ENCODE data around the gene LTN1.

LTN1 gene

GRCh38 chr21:28979092-28979491 is 13.6 kb downstream of the LTN1 start:
- Histone ChIP-seq H3K4me1 (ENCODE audit: control insufficient read depth, insufficient read depth, low read length) (peaks cover 13% of the 10 kb centered on the region), H3K9me3 (ENCODE audit: control insufficient read depth, low read length) (no peaks in the 10 kb centered on the region), H3K36me3 (ENCODE audit: control insufficient read depth, insufficient read depth, low read length, severe bottlenecking) (peaks cover 79% of the 10 kb centered on the region), H3K4me3 (ENCODE audit: low read length) (no peak overlapping the region), H3K9ac (ENCODE audit: low read length) (no peak overlapping the region), H3K27me3 (replicated peaks; ENCODE audit: control insufficient read depth, insufficient read depth, low read length) (no peaks in the 10 kb centered on the region)
- no peak for DNase-seq (ENCODE audit: low read depth)

GRCh38 chr21:28975397-28975796 is 17.3 kb downstream of the LTN1 start:
- DNase-seq (ENCODE audit: low read depth) = peak; percentile 57
- Histone ChIP-seq H3K4me3 (ENCODE audit: low read length) (no peak overlapping the region), H3K9me3 (ENCODE audit: control insufficient read depth, low read length) (no peaks in the 10 kb centered on the region), H3K27me3 (replicated peaks; ENCODE audit: control insufficient read depth, insufficient read depth, low read length) (no peaks in the 10 kb centered on the region), H3K36me3 (ENCODE audit: control insufficient read depth, insufficient read depth, low read length, severe bottlenecking) (peaks cover 57% of the 10 kb centered on the region), H3K4me1 (ENCODE audit: control insufficient read depth, insufficient read depth, low read length) (peaks cover 13% of the 10 kb centered on the region), H3K9ac (ENCODE audit: low read length) (no peak overlapping the region)

GRCh38 chr21:28974531-28975227 is 18.0 kb downstream of the LTN1 start:
- Histone ChIP-seq H3K9me3 (ENCODE audit: control insufficient read depth, low read length) (no peaks in the 10 kb centered on the region), H3K4me1 (ENCODE audit: control insufficient read depth, insufficient read depth, low read length) (peaks cover 13% of the 10 kb centered on the region), H3K4me3 (ENCODE audit: low read length) (no peak overlapping the region), H3K36me3 (ENCODE audit: control insufficient read depth, insufficient read depth, low read length, severe bottlenecking) (peaks cover 59% of the 10 kb centered on the region), H3K9ac (ENCODE audit: low read length) (no peak overlapping the region), H3K27me3 (replicated peaks; ENCODE audit: control insufficient read depth, insufficient read depth, low read length) (no peaks in the 10 kb centered on the region)
- DNase-seq (ENCODE audit: low read depth) = no peak

GRCh38 chr21:28972398-28972797 is 20.3 kb downstream of the LTN1 start:
- no peaks in the 10 kb centered on the region for H3K27me3 ChIP-seq (replicated peaks; ENCODE audit: control insufficient read depth, insufficient read depth, low read length)
- peaks cover 13% of the 10 kb centered on the region for H3K4me1 ChIP-seq (ENCODE audit: control insufficient read depth, insufficient read depth, low read length)
- no peaks in the 10 kb centered on the region for H3K9me3 ChIP-seq (ENCODE audit: control insufficient read depth, low read length)
- no peak overlapping the region for H3K9ac ChIP-seq (ENCODE audit: low read length)
- H3K36me3 ChIP-seq (ENCODE audit: control insufficient read depth, insufficient read depth, low read length, severe bottlenecking) = peaks cover 54% of the 10 kb centered on the region
- no peak overlapping the region for H3K4me3 ChIP-seq (ENCODE audit: low read length)
- no peak for DNase-seq (ENCODE audit: low read depth)

GRCh38 chr21:28971171-28971570 is 21.5 kb downstream of the LTN1 start:
- Histone ChIP-seq H3K9ac (ENCODE audit: low read length) (no peak overlapping the region), H3K9me3 (ENCODE audit: control insufficient read depth, low read length) (no peaks in the 10 kb centered on the region), H3K4me1 (ENCODE audit: control insufficient read depth, insufficient read depth, low read length) (peaks cover 13% of the 10 kb centered on the region), H3K4me3 (ENCODE audit: low read length) (no peak overlapping the region), H3K27me3 (replicated peaks; ENCODE audit: control insufficient read depth, insufficient read depth, low read length) (no peaks in the 10 kb centered on the region), H3K36me3 (ENCODE audit: control insufficient read depth, insufficient read depth, low read length, severe bottlenecking) (peaks cover 57% of the 10 kb centered on the region)
- DNase-seq (ENCODE audit: low read depth) = peak; percentile 51

- Histone ChIP-seq H3K4me3 (ENCODE audit: low read length) (no peak overlapping the region), H3K9ac (ENCODE audit: low read length) (no peak overlapping the region), H3K9me3 (ENCODE audit: control insufficient read depth, low read length) (no peaks in the 10 kb centered on the region), H3K36me3 (ENCODE audit: control insufficient read depth, insufficient read depth, low read length, severe bottlenecking) (peaks cover 74% of the 10 kb centered on the region), H3K27me3 (replicated peaks; ENCODE audit: control insufficient read depth, insufficient read depth, low read length) (no peaks in the 10 kb centered on the region), H3K4me1 (ENCODE audit: control insufficient read depth, insufficient read depth, low read length) (peaks cover 6% of the 10 kb centered on the region)
- no peak for DNase-seq (ENCODE audit: low read depth)
Measured at GRCh38 chr21:28963831-28964230, 28.8 kb downstream of the LTN1 start.

GRCh38 chr21:28962465-28962864 is 30.2 kb downstream of the LTN1 start:
- H3K9ac ChIP-seq (ENCODE audit: low read length) = no peak overlapping the region
- H3K36me3 ChIP-seq (ENCODE audit: control insufficient read depth, insufficient read depth, low read length, severe bottlenecking) = peaks cover 80% of the 10 kb centered on the region

GRCh38 chr21:28961927-28962326 is 30.8 kb downstream of the LTN1 start:
- H3K4me1 ChIP-seq (ENCODE audit: control insufficient read depth, insufficient read depth, low read length) = peaks cover 6% of the 10 kb centered on the region
- H3K9me3 ChIP-seq (ENCODE audit: control insufficient read depth, low read length) = no peaks in the 10 kb centered on the region
- DNase-seq (ENCODE audit: low read depth) = no peak
- H3K27me3 ChIP-seq (replicated peaks; ENCODE audit: control insufficient read depth, insufficient read depth, low read length) = no peaks in the 10 kb centered on the region
- no peak overlapping the region for H3K4me3 ChIP-seq (ENCODE audit: low read length)
- no peak overlapping the region for H3K9ac ChIP-seq (ENCODE audit: low read length)
- H3K36me3 ChIP-seq (ENCODE audit: control insufficient read depth, insufficient read depth, low read length, severe bottlenecking) = peaks cover 79% of the 10 kb centered on the region

More at GRCh38 chr21:28962465-28962864, 30.2 kb downstream of the LTN1 start:
- Histone ChIP-seq H3K4me1 (ENCODE audit: control insufficient read depth, insufficient read depth, low read length) (peaks cover 6% of the 10 kb centered on the region), H3K27me3 (replicated peaks; ENCODE audit: control insufficient read depth, insufficient read depth, low read length) (no peaks in the 10 kb centered on the region), H3K9me3 (ENCODE audit: control insufficient read depth, low read length) (no peaks in the 10 kb centered on the region), H3K4me3 (ENCODE audit: low read length) (no peak overlapping the region)
- DNase-seq (ENCODE audit: low read depth) = no peak

- no peaks in the 10 kb centered on the region for H3K27me3 ChIP-seq (replicated peaks; ENCODE audit: control insufficient read depth, insufficient read depth, low read length)
- H3K9ac ChIP-seq (ENCODE audit: low read length) = no peak overlapping the region
- peaks cover 6% of the 10 kb centered on the region for H3K4me1 ChIP-seq (ENCODE audit: control insufficient read depth, insufficient read depth, low read length)
- H3K9me3 ChIP-seq (ENCODE audit: control insufficient read depth, low read length) = no peaks in the 10 kb centered on the region
- no peak for DNase-seq (ENCODE audit: low read depth)
- no peak overlapping the region for H3K4me3 ChIP-seq (ENCODE audit: low read length)
- peaks cover 76% of the 10 kb centered on the region for H3K36me3 ChIP-seq (ENCODE audit: control insufficient read depth, insufficient read depth, low read length, severe bottlenecking)
Measured at GRCh38 chr21:28960245-28960644, 32.4 kb downstream of the LTN1 start.

GRCh38 chr21:28959367-28960099 is 33.1 kb downstream of the LTN1 start:
- Histone ChIP-seq H3K9me3 (ENCODE audit: control insufficient read depth, low read length) (no peaks in the 10 kb centered on the region), H3K4me3 (ENCODE audit: low read length) (no peak overlapping the region), H3K36me3 (ENCODE audit: control insufficient read depth, insufficient read depth, low read length, severe bottlenecking) (peaks cover 76% of the 10 kb centered on the region), H3K4me1 (ENCODE audit: control insufficient read depth, insufficient read depth, low read length) (peaks cover 6% of the 10 kb centered on the region), H3K9ac (ENCODE audit: low read length) (no peak overlapping the region), H3K27me3 (replicated peaks; ENCODE audit: control insufficient read depth, insufficient read depth, low read length) (no peaks in the 10 kb centered on the region)
- peak; percentile 61 for DNase-seq (ENCODE audit: low read depth)

- H3K4me1 ChIP-seq (ENCODE audit: control insufficient read depth, insufficient read depth, low read length) = no peaks in the 10 kb centered on the region
- no peaks in the 10 kb centered on the region for H3K9me3 ChIP-seq (ENCODE audit: control insufficient read depth, low read length)
- peaks cover 82% of the 10 kb centered on the region for H3K36me3 ChIP-seq (ENCODE audit: control insufficient read depth, insufficient read depth, low read length, severe bottlenecking)
Measured at GRCh38 chr21:28953247-28953646, 39.4 kb downstream of the LTN1 start.

More at GRCh38 chr21:28953247-28953646, 39.4 kb downstream of the LTN1 start:
- H3K27me3 ChIP-seq (replicated peaks; ENCODE audit: control insufficient read depth, insufficient read depth, low read length) = no peaks in the 10 kb centered on the region
- DNase-seq (ENCODE audit: low read depth) = no peak
- no peak overlapping the region for H3K4me3 ChIP-seq (ENCODE audit: low read length)
- no peak overlapping the region for H3K9ac ChIP-seq (ENCODE audit: low read length)
